WTC11 (cell line): ENCODE data around the gene CEP76. TPM values are rescaled to one million over a fixed set of nuclear protein-coding genes. Genes with fewer than 3 reads are reported as not detected.
A peak's percentile ranks its signal among the peaks of the same experiment; 100 is the strongest.

Source experiments
- ATAC-seq: fragments of 200-7000 bp; cut with Tn5 transposase; 2 replicates; pipeline ENCODE4 v1.10.0; 2021; ENCODE audit warnings: mild to moderate bottlenecking, moderate library complexity
- CTCF ChIA-PET: fragments of 300-600 bp; sonication (Branson Sonifier 250); formaldehyde crosslinking; loops from one replicate; lab custom pipeline; 2021; ENCODE audit warnings: antibody characterized with exemption; lab: Charles Lee
- POLR2A ChIA-PET: fragments of 350-600 bp; sonication (Branson Sonifier 250); formaldehyde crosslinking; loops from one replicate; lab custom pipeline; 2021; ENCODE audit warnings: antibody characterized with exemption; lab: Charles Lee
- DNase-seq: peaks from one replicate; pipeline ENCODE4 v3.0.0; 2021; ENCODE audit warnings: low spot score
- H3K27ac Mint-ChIP-seq: 2 replicates; pipeline ENCODE4 v1.8.0; 2021; ENCODE audit warnings: mixed read lengths
- H3K27me3 Mint-ChIP-seq: 2 replicates; pipeline ENCODE4 v1.8.0; 2021; ENCODE audit warnings: low read depth, mild to moderate bottlenecking, moderate library complexity, mixed read lengths
- H3K36me3 Mint-ChIP-seq: 2 replicates; pipeline ENCODE4 v1.8.0; 2021; ENCODE audit warnings: mixed read lengths
- H3K4me1 Mint-ChIP-seq: 2 replicates; pipeline ENCODE4 v1.8.0; 2022; ENCODE audit warnings: mixed read lengths
- H3K4me3 Mint-ChIP-seq: 2 replicates; pipeline ENCODE4 v1.8.0; 2021; ENCODE audit warnings: mild to moderate bottlenecking, moderate library complexity, mixed read lengths
- H3K9me3 Mint-ChIP-seq: 2 replicates; pipeline ENCODE4 v1.8.0; 2021; ENCODE audit warnings: mixed read lengths
- AFF4 ChIP-seq: sonication (generic); formaldehyde crosslinking; IDR thresholded peaks from 2 replicates; pipeline ENCODE4 v1.8.1; 2023; ENCODE audit warnings: mild to moderate bottlenecking, missing genetic modification reagents, borderline replicate concordance
- ATF2 ChIP-seq: sonication (generic); formaldehyde crosslinking; IDR thresholded peaks from 2 replicates; pipeline ENCODE4 v1.8.1; 2022; ENCODE audit warnings: low read depth, missing genetic modification reagents, borderline replicate concordance
- E2F4 ChIP-seq: sonication (generic); formaldehyde crosslinking; IDR thresholded peaks from 2 replicates; pipeline ENCODE4 v1.8.1; 2022; ENCODE audit warnings: low read depth, mild to moderate bottlenecking, moderate library complexity, missing genetic modification reagents, borderline replicate concordance
- ELF4 ChIP-seq: sonication (generic); formaldehyde crosslinking; IDR thresholded peaks from 2 replicates; pipeline ENCODE4 v1.8.1; 2022; ENCODE audit warnings: low read depth, mild to moderate bottlenecking, moderate library complexity, missing genetic modification reagents
- ESRRA ChIP-seq: sonication (generic); formaldehyde crosslinking; IDR thresholded peaks from 2 replicates; pipeline ENCODE4 v1.8.1; 2022; ENCODE audit warnings: mild to moderate bottlenecking, missing genetic modification reagents, borderline replicate concordance
- ETV6 ChIP-seq: sonication (generic); formaldehyde crosslinking; IDR thresholded peaks from 2 replicates; pipeline ENCODE4 v1.8.1; 2022; ENCODE audit warnings: mild to moderate bottlenecking, missing genetic modification reagents
- FOXJ3 ChIP-seq: sonication (generic); formaldehyde crosslinking; IDR thresholded peaks from 2 replicates; pipeline ENCODE4 v1.9.0; 2021; ENCODE audit warnings: missing genetic modification reagents, mild to moderate bottlenecking, borderline replicate concordance
- FOXP1 ChIP-seq: sonication (generic); formaldehyde crosslinking; IDR thresholded peaks from 2 replicates; pipeline ENCODE4 v1.8.0; 2022; ENCODE audit warnings: missing genetic modification reagents, mild to moderate bottlenecking, moderate library complexity, borderline replicate concordance
- GABPB1 ChIP-seq: sonication (generic); formaldehyde crosslinking; IDR thresholded peaks from 2 replicates; pipeline ENCODE4 v1.8.1; 2023; ENCODE audit warnings: mild to moderate bottlenecking, missing genetic modification reagents
- JAZF1 ChIP-seq: fragments of 250-450 bp; sonication (Bioruptor Pico); IDR thresholded peaks from 2 replicates; pipeline ENCODE4 v1.9.0; 2021; ENCODE audit warnings: moderate library complexity, mild to moderate bottlenecking, inconsistent platforms
- MAX ChIP-seq: sonication (generic); formaldehyde crosslinking; IDR thresholded peaks from 2 replicates; pipeline ENCODE4 v1.8.0; 2022; ENCODE audit warnings: mild to moderate bottlenecking, missing genetic modification reagents
- MXD4 ChIP-seq: fragments of 250-450 bp; sonication (Bioruptor Pico); IDR thresholded peaks from 2 replicates; pipeline ENCODE4 v1.8.0; 2021; ENCODE audit warnings: mild to moderate bottlenecking, moderate library complexity, borderline replicate concordance
- MYBL2 ChIP-seq: sonication (generic); formaldehyde crosslinking; IDR thresholded peaks from 2 replicates; pipeline ENCODE4 v1.8.1; 2023; ENCODE audit warnings: mild to moderate bottlenecking, moderate library complexity, missing genetic modification reagents
- NFATC4 ChIP-seq: fragments of 250-450 bp; sonication (Bioruptor Pico); IDR thresholded peaks from 2 replicates; pipeline ENCODE4 v1.9.0; 2021; ENCODE audit warnings: mild to moderate bottlenecking
- NR2C2 ChIP-seq: sonication (generic); formaldehyde crosslinking; IDR thresholded peaks from 2 replicates; pipeline ENCODE4 v1.8.0; 2022; ENCODE audit warnings: mild to moderate bottlenecking, missing genetic modification reagents
- OVOL2 ChIP-seq: fragments of 250-450 bp; sonication (Bioruptor Pico); IDR thresholded peaks from 2 replicates; pipeline ENCODE4 v1.9.0; 2021; ENCODE audit warnings: mild to moderate bottlenecking, borderline replicate concordance
- RORB ChIP-seq: fragments of 250-450 bp; sonication (Bioruptor Pico); IDR thresholded peaks from 2 replicates; pipeline ENCODE4 v1.9.0; 2021; ENCODE audit warnings: mild to moderate bottlenecking
- SOX15 ChIP-seq: fragments of 250-450 bp; sonication (Bioruptor Pico); IDR thresholded peaks from 2 replicates; pipeline ENCODE4 v1.9.0; 2021; ENCODE audit warnings: mild to moderate bottlenecking
- SP1 ChIP-seq: sonication (generic); formaldehyde crosslinking; conservative IDR thresholded peaks from 2 replicates; pipeline ENCODE4 v1.8.1; 2022; ENCODE audit warnings: missing genetic modification reagents
- ZNF219 ChIP-seq: sonication (generic); formaldehyde crosslinking; IDR thresholded peaks from 2 replicates; pipeline ENCODE4 v1.8.0; 2023; ENCODE audit warnings: missing genetic modification reagents, mild to moderate bottlenecking, borderline replicate concordance
- ZNF232 ChIP-seq: sonication (generic); formaldehyde crosslinking; IDR thresholded peaks from 2 replicates; pipeline ENCODE4 v1.8.0; 2022; ENCODE audit warnings: mild to moderate bottlenecking, missing genetic modification reagents
- ZNF416 ChIP-seq: fragments of 250-450 bp; sonication (Bioruptor Pico); IDR thresholded peaks from 2 replicates; pipeline ENCODE4 v1.9.0; 2021; ENCODE audit warnings: mild to moderate bottlenecking, inconsistent platforms
- ZNF512 ChIP-seq: sonication (generic); formaldehyde crosslinking; IDR thresholded peaks from 2 replicates; pipeline ENCODE4 v1.8.1; 2022; ENCODE audit warnings: missing genetic modification reagents, borderline replicate concordance
- ZNF671 ChIP-seq: fragments of 250-450 bp; sonication (Bioruptor Pico); IDR thresholded peaks from 2 replicates; pipeline ENCODE4 v1.8.0; 2021; ENCODE audit warnings: mild to moderate bottlenecking
- total RNA-seq: library from RNA; stranded (reverse); gene quantifications from 3 replicates; pipeline ENCODE4 v1.2.3, GENCODE V29; 2021

Gene CEP76
- total RNA-seq, 1 experiment from 2014 or later = 16.9 TPM

DNA sequence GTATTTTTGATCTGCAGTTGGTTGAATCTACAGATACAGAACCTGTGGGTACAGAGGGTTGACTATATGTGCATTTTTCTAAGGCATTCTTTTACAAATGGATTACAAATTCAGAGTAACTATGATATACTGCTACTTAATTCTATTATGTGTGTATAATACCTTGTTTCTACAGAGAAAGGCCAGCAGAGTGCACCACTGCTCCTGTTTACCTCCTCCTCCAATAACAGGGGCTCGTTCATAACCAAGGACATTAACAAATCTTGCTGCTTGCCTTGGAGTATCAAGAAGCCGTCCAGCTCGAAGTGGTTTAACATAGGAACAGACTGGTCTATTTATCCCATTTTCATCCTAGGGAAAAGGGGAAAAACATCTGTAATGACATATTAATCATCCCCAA lies 16.4 kb downstream of the CEP76 start:
- ChIA-PET POLR2A (no interaction called here), CTCF (interaction anchor here (0.5 to 1.0 kb wide), 2 partner anchors 36 to 248 kb away, joined by 3 to 4 read pairs; no protein-coding TSS in a partner anchor)
- Mint-ChIP-seq H3K4me1 (no peaks in the 10 kb centered on the region), H3K9me3 (no peaks in the 10 kb centered on the region), H3K36me3 (peaks cover 6% of the 10 kb centered on the region), H3K4me3 (no peak overlapping the region), H3K27me3 (no peaks in the 10 kb centered on the region), H3K27ac (no peak overlapping the region)
- ATAC-seq (no peak; the same call in 1 of the 2 replicates), DNase-seq (no peak)
- no peak for TF ChIP-seq SOX15 (CRISPR knock-in tag)
- no peak for TF ChIP-seq MYBL2 (CRISPR knock-in tag)
- no peak for TF ChIP-seq RORB (CRISPR knock-in tag)
- TF ChIP-seq ESRRA (CRISPR knock-in tag) = no peak
- no peak for TF ChIP-seq OVOL2
- TF ChIP-seq E2F4 = no peak
- TF ChIP-seq MAX = no peak
- no peak for TF ChIP-seq ETV6 (CRISPR knock-in tag)
- no peak for TF ChIP-seq ZNF671
- TF ChIP-seq AFF4 = no peak
- TF ChIP-seq ZNF219 (CRISPR knock-in tag) = no peak
- TF ChIP-seq FOXJ3 = no peak
- TF ChIP-seq NR2C2 (CRISPR knock-in tag) = no peak
- no peak for TF ChIP-seq ZNF416
- no peak for TF ChIP-seq JAZF1 (CRISPR knock-in tag)
- no peak for TF ChIP-seq FOXP1 (CRISPR knock-in tag)
- no peak for TF ChIP-seq GABPB1 (CRISPR knock-in tag)
- no peak for TF ChIP-seq SP1
- no peak for TF ChIP-seq ZNF512 (CRISPR knock-in tag)

DNA sequence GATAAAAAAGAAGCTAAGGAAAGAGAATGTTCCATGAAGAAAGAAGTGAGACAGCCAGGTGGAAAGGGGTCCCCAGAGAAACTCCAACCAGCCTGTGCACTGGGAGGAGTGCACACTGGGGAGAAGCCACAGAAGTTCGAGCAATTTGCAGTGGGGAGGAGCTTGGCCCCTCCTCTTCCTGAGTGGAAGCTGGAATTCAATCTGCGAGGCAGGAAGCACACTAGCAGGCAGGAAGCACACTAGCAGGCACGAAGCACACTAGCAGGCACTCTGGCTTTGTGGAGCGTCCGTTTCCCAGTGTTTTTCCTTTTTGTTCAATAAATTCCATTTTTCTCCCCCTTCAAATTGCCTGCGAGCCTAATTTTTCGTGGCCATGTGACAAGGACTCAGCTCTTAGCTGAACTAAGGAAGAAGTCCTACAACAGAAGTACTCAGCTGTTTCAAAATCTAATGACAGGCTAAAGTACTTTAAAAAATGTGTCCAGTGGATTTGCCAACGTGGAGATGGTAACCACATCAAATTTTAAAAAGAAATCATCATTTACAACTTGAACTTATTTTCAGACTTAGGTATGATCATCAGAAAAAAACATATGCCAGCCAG lies 23.2 kb downstream of the CEP76 start:
- H3K27ac Mint-ChIP-seq = peak overlapping the region; percentile 61
- no peaks in the 10 kb centered on the region for H3K4me1 Mint-ChIP-seq
- H3K9me3 Mint-ChIP-seq = no peaks in the 10 kb centered on the region
- H3K27me3 Mint-ChIP-seq = no peaks in the 10 kb centered on the region
- DNase-seq (no peak), ATAC-seq (no peak)
- CTCF ChIA-PET = no interaction called here
- peaks cover 27% of the 10 kb centered on the region for H3K36me3 Mint-ChIP-seq
- H3K4me3 Mint-ChIP-seq = no peak overlapping the region
- POLR2A ChIA-PET = no interaction called here
- TF ChIP-seq ZNF232 (CRISPR knock-in tag) = no peak
- TF ChIP-seq ELF4 (CRISPR knock-in tag) = no peak
- no peak for TF ChIP-seq ESRRA (CRISPR knock-in tag)
- TF ChIP-seq MXD4 (CRISPR knock-in tag) = no peak
- TF ChIP-seq SP1 = no peak
- TF ChIP-seq NFATC4 (CRISPR knock-in tag) = no peak
- TF ChIP-seq FOXP1 (CRISPR knock-in tag) = no peak
- TF ChIP-seq FOXJ3 = no peak
- no peak for TF ChIP-seq ATF2
- no peak for TF ChIP-seq AFF4
